ENCODE measurements around the gene LRRC8C. TPM values are rescaled to one million over a fixed set of nuclear protein-coding genes. Genes with fewer than 3 reads are reported as not detected.

The LRRC8C gene
- polyA plus RNA-seq, 4 donors = 6.8 to 10.3 (median 8.4) TPM

GRCh38 chr1:89761338-89761737 lies 128.4 kb downstream of the LRRC8C start:
- no peak for DNase-seq (ENCODE audit: low read depth in 4 of 4, low spot score in 3 of 4)

GRCh38 chr1:89761901-89762300 lies 129.0 kb downstream of the LRRC8C start:
- DNase-seq (ENCODE audit: low read depth in 4 of 4, low spot score in 3 of 4) = no peak

GRCh38 chr1:89762386-89762778 lies 129.5 kb downstream of the LRRC8C start:
- peak in 1 of 4 donors; percentile 0 for DNase-seq (ENCODE audit: low read depth in 4 of 4, low spot score in 3 of 4)

- peak; percentile 66 to 72 (median 70) for DNase-seq (ENCODE audit: low read depth in 4 of 4, low spot score in 3 of 4)
Observed at GRCh38 chr1:89762779-89763648, 130.1 kb downstream of the LRRC8C start.

GRCh38 chr1:89763649-89763986 lies 130.7 kb downstream of the LRRC8C start:
- no peak for DNase-seq (ENCODE audit: low read depth in 4 of 4, low spot score in 3 of 4)

GRCh38 chr1:89765774-89766173 lies 132.9 kb downstream of the LRRC8C start:
- DNase-seq (ENCODE audit: low read depth in 4 of 4, low spot score in 3 of 4) = no peak

GRCh38 chr1:89767618-89768017 lies 134.7 kb downstream of the LRRC8C start:
- DNase-seq (ENCODE audit: low read depth in 4 of 4, low spot score in 3 of 4) = no peak

Other genes starting within 250 kb of the LRRC8C start
- gene LRRC8B, start 108.3 kb upstream of the LRRC8C start, polyA plus RNA-seq (ENCODE audit: insufficient read length in 4 of 4) = 10 to 100 TPM in 1 of 4 donors, 1 to 10 TPM in 3; 4.7 to 10.5 (median 9.0) TPM
- 10 to 100 TPM; 20.7 to 44.1 (median 38.2) TPM for gene LRRC8D, start 187.9 kb downstream of the LRRC8C start, polyA plus RNA-seq (ENCODE audit: insufficient read length in 4 of 4)

Data from left renal pelvis (tissue), 4 donors.